GM20000 (cell line): Measurements from ENCODE around the gene CCL26.
"Not testable (repeated sequence)": the region's sequence is repeated elsewhere in the genome, so short reads cannot be mapped to it uniquely, and the experiment has no call there.

ENCODE experiments used
- DNase-seq: peaks from one replicate; pipeline ENCODE4 v3.0.0; 2012; ENCODE audit warnings: low spot score
- TF ChIP-seq, protein P1 (sequence below): IDR thresholded peaks from 2 replicates; pipeline ENCODE4 v1.5.1; 2012; ENCODE audit warnings: mild to moderate bottlenecking, control low read depth; ENCODE audit errors: extremely low read depth, missing control alignments

CCL26 gene

DNA sequence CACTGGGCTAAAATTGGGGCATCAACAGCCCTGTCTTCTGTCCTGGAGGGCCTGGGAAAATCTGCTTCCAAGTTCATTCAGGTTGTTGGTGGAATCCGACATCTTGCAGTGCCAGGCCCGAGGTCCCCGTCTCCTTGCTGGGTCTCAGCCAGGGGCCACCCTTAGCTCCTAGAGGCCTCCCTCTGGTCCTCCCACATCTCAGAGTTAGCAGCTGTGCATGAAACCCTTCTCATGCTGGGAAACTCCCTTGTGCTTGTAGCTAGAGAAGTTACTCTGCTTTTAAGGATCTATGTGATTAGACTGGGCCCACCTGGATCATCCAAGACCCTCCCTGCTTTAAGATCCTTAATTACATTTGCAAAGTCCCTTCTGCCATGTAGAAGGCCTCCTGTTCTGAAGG lies 48.6 kb downstream of the CCL26 start:
- TF ChIP-seq, protein P1, sequence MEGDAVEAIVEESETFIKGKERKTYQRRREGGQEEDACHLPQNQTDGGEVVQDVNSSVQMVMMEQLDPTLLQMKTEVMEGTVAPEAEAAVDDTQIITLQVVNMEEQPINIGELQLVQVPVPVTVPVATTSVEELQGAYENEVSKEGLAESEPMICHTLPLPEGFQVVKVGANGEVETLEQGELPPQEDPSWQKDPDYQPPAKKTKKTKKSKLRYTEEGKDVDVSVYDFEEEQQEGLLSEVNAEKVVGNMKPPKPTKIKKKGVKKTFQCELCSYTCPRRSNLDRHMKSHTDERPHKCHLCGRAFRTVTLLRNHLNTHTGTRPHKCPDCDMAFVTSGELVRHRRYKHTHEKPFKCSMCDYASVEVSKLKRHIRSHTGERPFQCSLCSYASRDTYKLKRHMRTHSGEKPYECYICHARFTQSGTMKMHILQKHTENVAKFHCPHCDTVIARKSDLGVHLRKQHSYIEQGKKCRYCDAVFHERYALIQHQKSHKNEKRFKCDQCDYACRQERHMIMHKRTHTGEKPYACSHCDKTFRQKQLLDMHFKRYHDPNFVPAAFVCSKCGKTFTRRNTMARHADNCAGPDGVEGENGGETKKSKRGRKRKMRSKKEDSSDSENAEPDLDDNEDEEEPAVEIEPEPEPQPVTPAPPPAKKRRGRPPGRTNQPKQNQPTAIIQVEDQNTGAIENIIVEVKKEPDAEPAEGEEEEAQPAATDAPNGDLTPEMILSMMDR = no peak
- DNase-seq = no peak

DNA sequence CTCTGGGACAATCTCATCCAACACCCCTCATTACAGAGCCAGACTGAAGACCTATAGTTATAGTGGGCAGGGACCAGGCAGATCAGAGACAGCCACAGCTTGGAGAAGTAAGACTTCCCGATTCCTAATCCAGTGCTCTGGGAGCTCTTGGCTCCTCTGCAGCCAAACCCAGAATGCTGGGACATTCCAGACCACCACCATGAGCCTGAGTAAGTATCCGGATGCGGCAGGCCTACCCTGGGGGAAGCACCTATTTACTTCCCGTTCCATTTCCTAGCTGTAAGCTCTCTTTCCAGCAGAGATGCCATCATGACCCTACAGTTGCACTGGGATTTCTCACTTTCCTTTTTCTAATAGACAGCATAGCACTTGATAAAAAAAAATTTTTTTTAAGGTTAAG lies 49.6 kb downstream of the CCL26 start:
- DNase-seq = no peak
- TF ChIP-seq, protein P1 = no peak

- not testable (repeated sequence) for DNase-seq
Observed at GRCh38 chr7:75721922-75722321, 50.1 kb downstream of the CCL26 start.

DNA sequence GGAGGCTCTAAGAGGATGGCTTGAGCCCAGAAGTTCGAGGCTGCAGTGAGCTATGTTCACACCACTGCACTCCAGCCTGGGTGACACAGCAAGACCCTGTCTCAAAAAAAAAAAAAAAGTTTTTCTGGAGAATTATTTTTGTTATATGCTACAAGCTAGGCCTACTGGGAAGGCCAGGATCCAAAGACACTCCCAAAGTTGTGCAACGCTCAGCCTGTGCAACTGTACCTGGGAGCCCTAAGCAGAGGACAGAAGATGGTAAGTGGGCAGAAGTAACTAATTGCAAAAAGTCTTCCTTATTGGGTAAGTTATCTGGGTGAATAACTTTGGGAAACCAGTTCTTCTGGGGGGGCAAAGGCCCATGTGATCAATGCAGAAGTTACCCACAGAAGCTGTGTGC lies 50.6 kb downstream of the CCL26 start:
- TF ChIP-seq, protein P1 = no peak
- no peak for DNase-seq

GRCh38 chr7:75719626-75720025 lies 52.4 kb downstream of the CCL26 start:
- DNase-seq = no peak
- TF ChIP-seq, protein P1 = no peak
